GM19395 (cell line): ENCODE measurements around the gene GTF2H2C.
"Not testable (repeated sequence)": the region's sequence is repeated elsewhere in the genome, so short reads cannot be mapped to it uniquely, and the experiment has no call there.

Source experiments
- ATAC-seq: cut with Tn5 transposase; IDR thresholded peaks from one replicate; pipeline ENCODE4 v1.9.1; 2021; ENCODE audit warnings: mild to moderate bottlenecking, moderate library complexity; ENCODE audit not compliant: unreplicated experiment

GTF2H2C gene

DNA sequence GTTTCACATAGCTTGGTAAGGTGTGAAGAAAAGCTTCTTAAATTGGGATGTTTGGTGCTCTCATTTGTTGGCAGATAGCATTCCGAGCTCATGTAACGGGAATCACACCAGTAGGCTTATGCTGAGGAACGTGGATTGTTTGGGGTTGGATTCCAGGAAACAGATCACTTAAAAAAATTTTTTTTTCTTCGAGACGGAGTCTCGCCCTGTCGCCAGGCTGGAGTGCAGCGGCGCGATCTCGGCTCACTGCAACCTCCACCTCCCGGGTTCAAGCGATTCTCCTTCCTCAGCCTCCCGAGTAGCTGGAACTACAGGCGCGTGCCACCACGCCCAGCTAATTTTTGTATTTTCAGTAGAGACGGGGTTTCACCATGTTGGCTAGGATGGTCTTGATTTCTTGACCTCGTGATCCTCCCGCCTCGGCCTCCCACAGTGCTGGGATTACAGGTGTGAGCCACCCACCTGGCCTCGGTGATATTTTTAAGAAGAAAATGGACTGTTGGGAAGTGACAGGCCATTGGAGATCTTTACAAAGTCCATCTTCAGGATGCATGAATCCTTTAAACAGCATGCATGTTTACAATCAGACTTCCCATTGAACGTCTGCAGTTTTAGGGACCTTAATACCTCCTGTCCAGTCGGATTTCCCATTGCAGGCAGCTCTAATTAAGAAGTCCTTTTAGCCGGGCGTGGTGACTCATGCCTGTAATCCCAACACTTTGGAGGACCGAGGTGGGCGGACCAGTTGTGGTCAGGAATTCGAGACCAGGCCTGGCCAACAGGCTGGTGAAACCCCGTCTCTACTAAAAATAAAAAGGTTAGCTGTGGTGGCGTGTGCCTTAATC lies 818 bp downstream of the GTF2H2C start:
- ATAC-seq, result peak; percentile 11

- ATAC-seq, result not testable (repeated sequence)
Observed at GRCh38 chr5:69566172-69566571, 6.2 kb downstream of the GTF2H2C start.

GRCh38 chr5:69568072-69568471 lies 8.1 kb downstream of the GTF2H2C start:
- ATAC-seq, result not testable (repeated sequence)

DNA sequence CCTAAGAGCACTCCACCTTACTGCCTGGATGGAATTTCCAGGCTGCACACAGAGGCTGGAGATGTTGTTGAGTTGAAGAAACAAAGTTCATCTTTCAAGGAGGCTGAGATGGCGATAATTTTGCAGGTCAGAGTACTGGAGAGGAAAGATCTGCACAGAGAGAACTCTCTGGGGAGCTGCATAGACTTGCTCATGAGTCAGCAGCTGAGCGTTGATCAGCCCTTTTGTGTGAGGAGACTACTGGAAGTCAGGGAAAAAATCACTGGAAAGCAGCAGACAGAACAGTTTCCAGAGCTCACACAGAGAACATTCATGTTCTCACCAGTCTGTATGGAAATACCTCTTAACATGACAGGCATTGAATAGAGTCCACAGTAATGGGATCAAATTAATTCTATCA lies 23.4 kb downstream of the GTF2H2C start:
- ATAC-seq, result not testable (repeated sequence)

DNA sequence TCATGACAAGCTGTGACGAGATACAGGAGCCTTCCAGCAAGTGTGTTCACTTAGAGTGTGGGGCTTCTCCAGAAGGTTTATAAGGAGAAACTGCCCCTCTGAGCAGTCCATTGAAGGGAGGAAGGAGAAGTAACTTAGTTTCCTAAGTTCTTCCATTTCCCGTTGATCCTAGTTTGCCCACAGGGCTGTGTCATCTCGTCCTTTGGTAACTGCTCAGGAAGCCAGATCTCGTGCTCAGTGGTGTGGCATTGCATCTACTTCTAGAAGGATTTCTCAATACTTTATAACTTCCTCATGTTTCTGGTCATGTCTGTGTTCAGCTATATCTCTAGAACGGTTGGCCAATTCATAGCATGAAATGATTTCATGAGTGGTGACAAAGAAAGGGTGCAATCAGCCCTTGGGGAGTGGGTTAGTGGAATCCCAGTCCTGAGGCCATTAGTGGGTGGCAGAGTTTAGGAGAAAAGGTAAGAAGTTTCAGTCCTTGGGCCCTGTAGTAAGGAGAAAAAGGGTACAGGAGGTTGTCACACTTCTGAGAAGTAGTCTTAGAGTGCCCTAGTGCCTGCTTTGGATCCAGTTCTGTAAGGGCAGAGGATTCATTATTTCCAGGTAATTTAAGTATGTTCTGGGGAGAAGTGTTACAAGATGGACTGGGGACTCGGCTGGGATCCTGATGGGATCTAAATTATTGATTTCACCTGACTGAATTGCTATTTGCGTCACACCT lies 36.3 kb downstream of the GTF2H2C start:
- ATAC-seq, result not testable (repeated sequence)

GRCh38 chr5:69601947-69602346 lies 42.0 kb downstream of the GTF2H2C start:
- peak; percentile 98 for ATAC-seq

- ATAC-seq, result not testable (repeated sequence)
Observed at GRCh38 chr5:69606839-69607238, 46.8 kb downstream of the GTF2H2C start.

GRCh38 chr5:69607750-69608149 lies 47.8 kb downstream of the GTF2H2C start:
- not testable (repeated sequence) for ATAC-seq

GRCh38 chr5:69608861-69609496 lies 49.0 kb downstream of the GTF2H2C start:
- not testable (repeated sequence) for ATAC-seq

GRCh38 chr5:69614843-69615242 lies 54.9 kb downstream of the GTF2H2C start:
- not testable (repeated sequence) for ATAC-seq

DNA sequence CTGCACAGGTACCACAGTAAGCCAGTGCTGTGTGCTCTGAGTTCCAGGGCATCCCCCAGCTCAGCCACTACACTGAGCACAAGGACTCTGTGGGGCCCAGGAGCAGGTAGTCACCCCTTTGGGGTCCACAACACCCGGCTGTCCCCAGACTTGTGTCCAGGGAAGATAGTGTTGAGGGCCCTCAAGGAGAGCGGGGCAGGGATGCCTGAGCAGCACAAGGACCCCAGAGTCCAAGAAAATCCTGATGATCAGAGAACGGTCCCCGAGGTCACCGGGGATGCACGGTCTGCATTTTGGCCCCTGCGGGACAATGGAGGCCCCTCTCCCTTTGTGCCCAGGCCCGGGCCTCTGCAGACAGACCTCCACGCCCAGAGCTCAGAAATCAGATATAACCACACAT lies 71.9 kb downstream of the GTF2H2C start:
- ATAC-seq, result not testable (repeated sequence)
